ENCODE results near the gene DCST2.

GRCh38 chr1:155034318-155035208 lies 982 bp upstream of the DCST2 start:
- no peak for TF ChIP-seq CTCF (IDR thresholded peaks at IDR 0.05)
- TF ChIP-seq EP300 (IDR thresholded peaks at IDR 0.05): no peak
